GM18520 (cell line): ENCODE results near the gene ZNF610.
"Not testable (repeated sequence)": the region's sequence is repeated elsewhere in the genome, so short reads cannot be mapped to it uniquely, and the experiment has no call there.

Experiments used
- ATAC-seq: cut with Tn5 transposase; IDR thresholded peaks from one replicate; pipeline ENCODE4 v1.9.1; 2021; ENCODE audit not compliant: unreplicated experiment

ZNF610 gene

GRCh38 chr19:52336117-52336790 is at the start of gene ZNF610:
TSS of gene ZNF610 (plus strand) at chr19:52336243. CDS start at chr19:52349173, 12,930 bp downstream.
- no peak for ATAC-seq

- no peak for ATAC-seq
These were observed 49.8 kb upstream of the ZNF610 start for GRCh38 chr19:52286256-52286655.

GRCh38 chr19:52291781-52292180 is 44.3 kb upstream of the ZNF610 start:
- no peak for ATAC-seq

GRCh38 chr19:52292946-52293345 is 43.1 kb upstream of the ZNF610 start:
- not testable (repeated sequence) for ATAC-seq

GRCh38 chr19:52296400-52296772 is 39.7 kb upstream of the ZNF610 start:
- no peak for ATAC-seq

GRCh38 chr19:52296773-52297600 is 39.1 kb upstream of the ZNF610 start, which contains the start of gene ZNF480:
TSS of gene ZNF480 (plus strand) at chr19:52297169. CDS start at chr19:52300413, 3,244 bp downstream.
- no peak for ATAC-seq

- no peak for ATAC-seq
These were observed 38.3 kb upstream of the ZNF610 start for GRCh38 chr19:52297601-52298364.

GRCh38 chr19:52307275-52307674 is 28.8 kb upstream of the ZNF610 start:
- no peak for ATAC-seq

- no peak for ATAC-seq
These were observed 13.6 kb upstream of the ZNF610 start for GRCh38 chr19:52322429-52322828.

- ATAC-seq = no peak
These were observed 4.3 kb upstream of the ZNF610 start for GRCh38 chr19:52331757-52332156.

- no peak for ATAC-seq
These were observed 301 bp upstream of the ZNF610 start for GRCh38 chr19:52335768-52336116.

GRCh38 chr19:52336791-52337381 is 843 bp downstream of the ZNF610 start:
- no peak for ATAC-seq

GRCh38 chr19:52339022-52339421 is 3.0 kb downstream of the ZNF610 start:
- not testable (repeated sequence) for ATAC-seq

- ATAC-seq = no peak
These were observed 7.5 kb downstream of the ZNF610 start for GRCh38 chr19:52343548-52343947.

GRCh38 chr19:52345162-52345561 is 9.1 kb downstream of the ZNF610 start:
- no peak for ATAC-seq

GRCh38 chr19:52351512-52351911 is 15.5 kb downstream of the ZNF610 start:
- no peak for ATAC-seq

GRCh38 chr19:52366414-52366824 is 30.4 kb downstream of the ZNF610 start:
- ATAC-seq = no peak

- ATAC-seq = no peak
These were observed 33.7 kb downstream of the ZNF610 start, which contains the start of gene ZNF880 for GRCh38 chr19:52369559-52370340. TSS of gene ZNF880 (plus strand) at chr19:52369923. CDS start at chr19:52369966, 43 bp downstream.

GRCh38 chr19:52370341-52370710 is 34.3 kb downstream of the ZNF610 start:
- ATAC-seq = no peak

GRCh38 chr19:52391135-52391534 is 55.1 kb downstream of the ZNF610 start:
- no peak for ATAC-seq
